ENCODE measurements around the gene DYRK1A.

Gene DYRK1A

GRCh38 chr21:37552496-37553029, 186.0 kb downstream of the DYRK1A start:
- no peak for DNase-seq

- no peak for DNase-seq
Measured at GRCh38 chr21:37553078-37553481, 186.5 kb downstream of the DYRK1A start.

DNA sequence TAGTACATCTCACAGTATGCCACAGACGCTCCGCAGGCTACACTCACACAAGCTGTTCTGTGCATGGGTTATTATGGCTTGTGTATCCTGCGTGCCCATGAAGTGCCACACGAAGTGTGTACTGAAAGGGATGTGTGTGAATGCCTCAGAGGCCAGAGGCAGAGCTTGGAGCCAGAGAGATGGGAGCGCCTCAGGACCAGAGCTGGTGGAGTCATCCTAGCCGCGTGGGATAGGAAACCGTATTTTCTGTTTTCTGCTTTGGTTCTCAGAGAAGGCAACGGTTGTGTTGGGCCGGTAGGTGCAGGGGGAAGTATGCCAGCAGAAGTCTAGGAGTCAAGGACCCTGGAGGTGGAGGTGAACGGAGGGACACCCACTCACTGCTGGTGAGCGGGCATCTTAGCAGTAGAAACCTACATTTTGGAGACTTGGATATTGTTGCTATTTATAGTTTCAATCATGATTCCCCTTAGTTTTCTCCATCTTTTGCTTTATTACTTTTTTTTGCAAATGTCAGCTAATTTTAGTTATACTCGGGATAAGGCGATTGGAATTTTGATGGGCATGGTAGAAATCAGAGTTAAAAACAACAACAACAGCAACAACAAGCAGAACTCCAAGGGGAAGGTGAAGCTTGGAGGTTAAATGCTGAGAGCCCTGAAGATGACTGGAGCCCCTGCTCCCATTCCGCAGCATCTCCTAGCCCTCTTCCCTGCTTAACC, 188.2 kb downstream of the DYRK1A start:
- no peak for DNase-seq

DNA sequence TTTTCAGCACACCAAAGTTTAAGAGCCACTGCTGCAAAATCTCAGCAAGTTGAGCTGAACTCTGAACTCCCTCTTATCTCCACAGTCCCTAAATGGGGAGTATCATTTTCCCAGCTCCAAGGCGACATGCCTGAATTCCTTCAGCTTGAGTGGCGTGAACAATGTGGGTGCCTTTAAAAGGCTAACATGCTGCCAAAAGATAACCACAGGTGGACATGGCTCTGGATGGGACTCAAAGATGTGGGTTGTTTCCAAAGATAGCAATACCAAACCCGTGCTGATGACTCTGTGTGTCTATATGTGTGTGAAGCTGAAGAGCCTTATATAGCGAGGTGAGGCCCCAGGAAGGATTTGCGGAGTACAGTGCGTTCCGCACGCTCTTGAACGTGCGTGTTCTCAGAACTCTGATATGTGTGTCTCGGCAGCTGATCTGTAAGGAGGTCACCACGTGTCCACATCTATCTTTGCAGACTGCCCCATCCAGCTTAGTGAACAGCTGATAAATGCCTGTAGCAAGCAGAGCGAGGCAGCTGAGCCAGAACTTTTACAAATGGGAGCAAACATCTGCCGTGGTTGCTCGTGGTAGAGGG, 189.2 kb downstream of the DYRK1A start:
- no peak for DNase-seq

GRCh38 chr21:37557261-37557950, 190.8 kb downstream of the DYRK1A start:
- no peak for DNase-seq

DNA sequence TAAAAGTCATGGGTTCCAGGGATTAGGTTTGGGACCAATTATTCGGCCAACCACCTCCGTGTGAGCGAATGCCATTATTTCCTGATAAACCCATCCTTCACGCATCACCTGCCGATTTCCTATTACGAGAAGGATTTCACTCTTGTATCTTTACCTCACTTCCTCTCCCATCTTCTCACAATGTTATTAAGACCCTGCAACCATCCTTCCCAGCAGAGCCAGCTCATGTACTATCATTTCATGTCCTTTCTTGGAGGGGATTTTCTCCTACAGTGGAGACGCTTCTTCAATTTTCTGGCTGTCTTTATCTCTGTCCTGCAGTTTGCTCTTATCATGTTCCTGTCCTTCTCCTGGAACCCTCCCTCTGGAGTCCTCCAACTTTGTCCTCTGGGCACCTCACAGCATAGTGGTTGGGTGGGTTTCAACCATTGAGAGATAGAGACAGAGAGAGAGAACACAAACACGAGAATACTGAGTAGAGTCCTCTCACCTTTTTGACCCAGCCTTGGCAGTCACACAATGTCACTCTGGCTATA, 192.2 kb downstream of the DYRK1A start:
- DNase-seq, result no peak

DNA sequence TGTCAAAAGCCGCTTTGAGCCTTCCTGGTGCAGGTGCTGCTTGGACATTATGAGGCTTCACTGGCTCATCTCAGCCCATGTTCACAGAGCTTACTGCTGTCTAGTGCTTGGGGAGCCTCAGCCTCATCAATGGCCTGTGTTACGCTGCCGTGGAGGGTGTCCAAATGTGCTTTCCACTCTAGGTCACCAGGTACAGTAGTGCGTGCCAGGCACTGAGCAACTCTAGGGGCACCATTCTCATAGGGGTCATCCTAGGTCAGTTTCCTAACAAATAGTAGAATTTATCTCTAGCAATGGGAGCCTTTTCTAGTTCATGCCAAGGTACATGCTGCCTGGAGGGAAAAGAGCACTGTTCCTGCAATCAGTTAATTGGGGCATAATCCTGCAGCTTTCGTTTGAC, 193.8 kb downstream of the DYRK1A start:
- no peak for DNase-seq

- no peak for DNase-seq
Measured at GRCh38 chr21:37561506-37561905, 194.9 kb downstream of the DYRK1A start.

GRCh38 chr21:37561941-37562919, 195.7 kb downstream of the DYRK1A start:
- DNase-seq, result no peak

DNA sequence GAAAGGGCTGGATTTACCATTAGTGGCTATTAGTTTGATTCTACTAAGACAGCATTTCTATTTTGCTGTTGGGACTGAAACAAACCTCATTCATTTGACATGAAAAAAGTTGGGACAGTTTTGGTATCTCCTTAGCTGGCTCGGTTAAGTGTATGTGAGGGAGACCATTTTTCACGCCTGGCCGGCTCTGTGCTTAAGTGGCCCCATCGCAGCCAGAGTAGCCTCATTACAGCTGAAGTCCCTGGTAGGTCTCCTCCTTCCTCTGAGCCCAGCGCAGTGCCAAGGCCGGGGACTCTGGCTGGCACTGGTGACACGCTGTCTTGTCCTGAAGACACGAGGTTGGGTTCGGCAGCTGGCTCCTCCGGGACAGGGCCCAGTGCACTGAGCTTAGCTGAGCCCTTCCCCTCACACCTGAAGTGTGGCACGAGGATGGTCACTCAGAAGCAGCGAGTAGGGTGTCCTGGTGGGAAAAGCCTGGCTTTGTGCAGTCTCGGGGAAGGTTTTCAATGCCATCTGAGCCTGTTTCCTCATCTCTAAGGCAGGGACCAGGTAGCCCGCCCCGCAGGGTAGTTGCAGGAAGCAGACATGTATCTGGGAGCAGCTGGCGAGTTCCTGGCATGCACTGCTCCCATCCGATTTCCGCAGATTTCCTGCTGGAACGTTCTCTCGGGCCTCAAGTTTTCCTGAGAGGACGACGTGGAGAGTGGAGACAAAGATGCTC, 196.5 kb downstream of the DYRK1A start:
- DNase-seq, result no peak

- peak; percentile 93 for DNase-seq
Measured at GRCh38 chr21:37563641-37564340, 197.2 kb downstream of the DYRK1A start.

DNA sequence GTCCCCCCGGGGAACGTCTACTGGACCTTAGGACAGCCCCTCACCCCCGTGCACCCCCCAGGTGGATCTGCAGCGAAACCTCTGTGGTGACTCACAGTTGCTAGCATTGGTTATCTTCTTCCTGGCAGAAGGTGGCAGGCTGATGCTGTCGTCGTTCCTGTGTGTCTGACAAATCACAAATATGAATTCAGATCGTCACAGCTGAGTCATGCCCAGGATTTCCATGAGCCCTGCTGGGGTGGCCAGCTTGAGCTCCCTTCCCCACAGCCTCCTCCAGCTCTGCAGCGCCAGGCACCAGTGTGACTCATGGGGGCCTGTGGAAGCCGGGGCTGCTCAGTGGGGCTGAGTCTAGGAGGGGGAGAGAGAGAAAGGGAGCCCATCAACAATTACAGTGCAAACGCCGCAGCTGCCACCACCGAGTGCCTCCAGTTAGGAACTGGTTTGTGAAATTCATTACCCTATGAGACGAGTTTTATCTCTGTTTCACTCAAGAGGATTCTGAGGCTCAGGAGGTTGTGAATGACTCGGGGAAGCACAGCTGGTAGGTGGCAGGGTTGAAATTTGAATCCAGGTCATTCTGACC, 197.9 kb downstream of the DYRK1A start:
- DNase-seq, result peak; percentile 87

DNA sequence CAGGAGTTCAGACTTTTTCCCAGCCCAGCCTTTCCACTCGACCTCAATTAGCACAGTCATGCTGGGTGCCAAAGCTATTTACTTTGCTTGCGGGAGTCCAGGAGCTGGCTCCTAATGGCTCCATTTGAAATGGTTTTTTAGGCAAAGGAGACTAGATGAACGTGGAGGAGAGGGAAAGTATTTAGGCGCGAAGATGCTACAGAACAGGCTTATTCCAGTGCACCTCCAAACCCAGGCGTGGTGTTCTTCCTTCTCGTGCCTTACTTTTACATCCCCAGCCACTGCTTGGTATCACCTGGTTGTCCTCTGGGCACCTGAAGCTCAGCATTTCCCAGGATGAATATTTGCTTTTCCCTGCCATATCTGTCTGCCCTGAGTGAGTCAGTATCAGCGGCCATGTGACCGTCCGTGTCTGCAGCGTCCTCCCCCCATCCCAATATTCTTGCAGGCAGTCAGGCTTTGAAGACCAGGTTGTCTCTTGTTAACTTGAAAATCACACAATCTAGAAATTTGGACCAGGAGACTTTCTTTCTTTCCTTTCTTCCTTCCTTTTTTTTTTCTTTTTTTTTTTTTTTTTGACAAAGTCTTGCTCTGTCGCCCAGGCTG, 198.5 kb downstream of the DYRK1A start:
- no peak for DNase-seq

- DNase-seq, result no peak
Measured at GRCh38 chr21:37565530-37566223, 199.1 kb downstream of the DYRK1A start.

DNA sequence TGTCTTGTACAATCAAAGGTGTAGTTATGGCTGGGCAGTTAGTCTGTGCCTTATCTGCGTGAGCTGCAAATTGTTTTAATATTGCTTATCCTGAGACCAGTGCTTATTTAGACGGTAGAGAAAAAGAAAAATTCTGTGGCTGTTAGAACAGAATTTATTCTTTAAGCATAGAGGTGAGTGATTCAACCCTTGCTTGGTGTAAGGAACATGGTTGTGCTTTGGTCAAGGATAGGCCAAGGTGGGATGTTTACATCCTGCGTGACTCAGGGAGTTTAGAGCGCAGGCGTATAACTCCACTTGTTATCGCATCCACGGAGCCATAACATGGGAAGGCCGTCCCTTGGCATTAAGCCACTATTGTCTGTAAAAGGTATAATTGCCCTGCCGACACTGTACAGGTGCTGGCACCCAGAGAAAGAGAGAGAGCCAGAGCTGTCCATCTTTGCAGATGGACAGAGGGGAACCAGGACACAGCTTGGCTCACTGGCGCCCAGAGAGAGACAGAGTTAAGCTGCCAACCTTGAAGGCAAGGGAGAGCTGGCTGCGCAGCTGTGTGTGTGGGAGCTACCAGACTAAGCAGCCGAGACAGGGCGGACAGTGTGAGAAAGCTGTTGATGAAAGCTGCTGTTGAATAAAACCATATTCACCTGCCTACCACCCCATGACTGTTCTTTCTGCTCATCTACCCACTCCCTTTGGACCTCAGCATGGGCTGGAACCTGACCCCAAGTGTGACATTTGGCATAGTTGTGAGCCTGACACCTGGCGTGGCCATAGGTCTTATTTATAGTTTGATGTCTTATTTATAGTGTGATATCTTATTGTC, 200.4 kb downstream of the DYRK1A start:
- no peak for DNase-seq

- DNase-seq, result no peak
Measured at GRCh38 chr21:37568415-37568814, 201.8 kb downstream of the DYRK1A start.

- DNase-seq, result no peak
Measured at GRCh38 chr21:37568916-37569315, 202.3 kb downstream of the DYRK1A start.

DNA sequence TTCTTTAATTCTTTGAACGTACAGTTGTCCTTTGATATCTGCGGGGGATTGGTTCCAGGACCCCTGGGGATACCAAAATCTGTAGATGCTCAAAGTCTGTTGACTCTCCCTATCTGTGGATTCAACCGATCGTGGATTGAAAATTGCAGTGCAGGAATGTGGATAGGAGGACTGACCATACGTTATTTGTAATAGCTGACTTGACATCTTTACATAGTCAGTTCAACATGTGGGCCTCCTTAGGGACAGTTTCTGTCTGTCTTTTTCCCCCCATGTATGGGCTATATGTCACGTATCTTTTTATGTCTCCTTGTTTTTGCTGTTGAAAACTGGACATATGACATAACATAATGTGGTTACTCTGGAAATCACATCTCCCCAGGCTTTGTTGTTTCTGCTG, 204.9 kb downstream of the DYRK1A start:
- DNase-seq, result no peak

GRCh38 chr21:37574316-37574715, 207.7 kb downstream of the DYRK1A start:
- no peak for DNase-seq

Measured in activated CD8-positive, alpha-beta memory T cell treated with anti-CD3 and anti-CD28 coated beads, Interleukin-2, amount 50 U/mL, for 48 hours (primary cell).